Memory B cell (primary cell): ENCODE data around the gene PRDX6.
"Not testable (repeated sequence)": the region's sequence is repeated elsewhere in the genome, so short reads cannot be mapped to it uniquely, and the experiment has no call there.

ENCODE experiments used
- ATAC-seq: fragments of 150-1000 bp; cut with Tn5 transposase; 2 replicates; pipeline ENCODE4 v1.10.0; 2021; ENCODE audit warnings: low read depth, mild to moderate bottlenecking, moderate library complexity
- DNase-seq, 2 donors: peaks; one replicate each; pipeline ENCODE4 v3.0.0; 2022; ENCODE audit warnings: low spot score in 2 of 2
- H3K27ac Mint-ChIP-seq: one replicate; pipeline ENCODE4 v1.8.0; 2022; ENCODE audit warnings: mild to moderate bottlenecking, moderate library complexity, mixed read lengths
- H3K27me3 Mint-ChIP-seq: one replicate; pipeline ENCODE4 v1.8.0; 2022; ENCODE audit warnings: mixed read lengths
- H3K36me3 Mint-ChIP-seq: one replicate; pipeline ENCODE4 v1.8.0; 2022; ENCODE audit warnings: mild to moderate bottlenecking, mixed read lengths
- H3K4me1 Mint-ChIP-seq: one replicate; pipeline ENCODE4 v1.8.0; 2022; ENCODE audit warnings: mixed read lengths
- H3K4me3 Mint-ChIP-seq: one replicate; pipeline ENCODE4 v1.8.0; 2022; ENCODE audit warnings: mild to moderate bottlenecking, moderate library complexity, mixed read lengths
- H3K9me3 Mint-ChIP-seq: one replicate; pipeline ENCODE4 v1.8.0; 2022; ENCODE audit warnings: mixed read lengths

The PRDX6 gene

DNA sequence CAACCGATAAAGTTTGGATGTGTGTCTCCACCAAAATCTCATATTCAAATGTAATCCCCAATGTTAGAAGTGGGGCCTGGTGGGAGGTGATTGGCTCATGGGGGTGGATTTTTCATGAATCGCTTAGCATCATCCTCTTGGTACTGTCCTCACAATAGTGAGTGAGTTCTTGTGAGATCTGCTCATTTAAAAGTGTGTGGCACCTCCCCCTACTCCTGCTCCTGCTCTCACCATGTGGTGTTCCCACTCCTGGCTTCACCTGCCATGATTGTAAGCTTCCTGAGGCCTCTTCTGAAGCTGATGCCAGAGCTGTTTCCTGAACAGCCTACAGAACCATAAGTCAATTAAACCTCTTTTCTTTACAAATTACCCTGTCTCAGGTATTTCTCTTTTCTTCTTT, 28.2 kb upstream of the PRDX6 start:
- Mint-ChIP-seq H3K27ac (no peak overlapping the region), H3K36me3 (peaks cover 37% of the 10 kb centered on the region), H3K4me3 (no peak overlapping the region), H3K4me1 (peaks cover 13% of the 10 kb centered on the region), H3K9me3 (peaks cover 6% of the 10 kb centered on the region), H3K27me3 (no peaks in the 10 kb centered on the region)
- DNase-seq (no peak), ATAC-seq (no peak)

DNA sequence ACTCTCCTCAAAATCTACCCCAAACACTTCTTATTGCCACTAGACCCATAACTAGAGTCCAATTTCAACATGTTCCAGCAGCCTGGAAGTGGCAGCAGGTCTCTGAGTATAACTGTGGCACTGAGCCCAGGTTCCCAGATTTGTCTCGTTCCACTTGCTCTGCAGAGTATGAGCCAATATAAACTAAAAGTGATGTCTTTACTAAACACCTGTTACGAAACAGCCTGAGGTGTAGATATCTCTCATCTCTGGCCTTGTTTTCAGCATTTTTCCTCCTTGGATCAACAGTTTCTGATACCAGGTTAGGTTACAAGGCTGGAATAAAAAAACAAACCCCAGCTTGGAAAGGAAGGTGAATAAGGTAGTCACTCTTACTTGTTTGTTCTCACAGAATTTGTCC, 25.2 kb upstream of the PRDX6 start:
- Mint-ChIP-seq H3K27ac (no peak overlapping the region), H3K9me3 (peaks cover 4% of the 10 kb centered on the region), H3K27me3 (no peaks in the 10 kb centered on the region), H3K36me3 (peaks cover 36% of the 10 kb centered on the region), H3K4me3 (no peak overlapping the region), H3K4me1 (peaks cover 3% of the 10 kb centered on the region)
- DNase-seq (no peak), ATAC-seq (no peak)

DNA sequence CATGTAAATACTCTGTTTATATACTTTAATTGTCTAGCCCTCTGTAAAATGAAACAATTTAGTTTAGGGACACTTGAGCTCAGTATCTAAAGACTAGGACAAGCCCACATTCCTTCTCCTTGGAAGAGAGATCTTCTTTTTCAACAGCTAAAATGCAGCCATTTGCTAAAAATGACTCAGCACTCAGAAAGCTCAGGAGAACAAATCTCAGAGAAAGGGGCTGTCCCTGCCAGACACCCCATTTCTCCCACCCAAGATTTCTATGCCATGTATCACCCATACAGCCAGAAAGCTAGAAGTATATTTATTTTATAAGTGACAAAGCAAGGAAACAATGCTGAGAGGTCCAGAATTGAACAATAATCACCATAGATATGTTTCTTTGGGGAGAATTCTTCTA, 23.2 kb upstream of the PRDX6 start:
- H3K27me3 Mint-ChIP-seq = no peaks in the 10 kb centered on the region
- H3K36me3 Mint-ChIP-seq = peaks cover 27% of the 10 kb centered on the region
- no peak overlapping the region for H3K27ac Mint-ChIP-seq
- DNase-seq (no peak), ATAC-seq (no peak)
- H3K9me3 Mint-ChIP-seq = peaks cover 2% of the 10 kb centered on the region
- H3K4me3 Mint-ChIP-seq = no peak overlapping the region
- peaks cover 7% of the 10 kb centered on the region for H3K4me1 Mint-ChIP-seq

DNA sequence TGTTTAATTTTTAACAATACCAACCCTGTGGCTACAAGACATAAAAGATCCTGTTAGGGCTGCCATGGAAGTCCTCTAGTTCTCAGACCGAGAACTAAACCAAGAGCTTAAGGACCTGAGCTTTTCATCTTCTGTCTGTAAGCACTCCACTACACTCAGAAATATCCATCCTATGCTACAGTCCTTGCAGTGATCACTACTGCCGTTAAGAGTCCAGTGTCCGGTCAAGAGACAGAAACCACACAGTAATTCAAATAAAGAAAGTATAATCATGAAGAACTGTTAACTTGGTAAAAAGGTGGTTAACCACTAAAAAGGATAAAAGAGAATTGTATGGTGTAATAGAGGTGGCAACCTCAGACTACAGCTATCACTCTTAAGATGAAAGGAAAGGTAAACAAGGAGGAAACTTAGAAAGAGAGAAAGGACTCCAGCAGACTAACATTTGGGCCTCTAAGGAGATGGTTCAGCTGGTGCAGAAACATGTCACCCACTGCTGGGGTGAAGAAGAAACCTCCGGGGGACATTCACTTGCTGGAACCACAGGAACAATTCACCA, 22.1 kb upstream of the PRDX6 start:
- Mint-ChIP-seq H3K4me3 (no peak overlapping the region), H3K27ac (no peak overlapping the region), H3K9me3 (peaks cover 2% of the 10 kb centered on the region), H3K36me3 (peaks cover 27% of the 10 kb centered on the region), H3K4me1 (peaks cover 3% of the 10 kb centered on the region), H3K27me3 (no peaks in the 10 kb centered on the region)
- no peak for ATAC-seq
- DNase-seq = no peak

DNA sequence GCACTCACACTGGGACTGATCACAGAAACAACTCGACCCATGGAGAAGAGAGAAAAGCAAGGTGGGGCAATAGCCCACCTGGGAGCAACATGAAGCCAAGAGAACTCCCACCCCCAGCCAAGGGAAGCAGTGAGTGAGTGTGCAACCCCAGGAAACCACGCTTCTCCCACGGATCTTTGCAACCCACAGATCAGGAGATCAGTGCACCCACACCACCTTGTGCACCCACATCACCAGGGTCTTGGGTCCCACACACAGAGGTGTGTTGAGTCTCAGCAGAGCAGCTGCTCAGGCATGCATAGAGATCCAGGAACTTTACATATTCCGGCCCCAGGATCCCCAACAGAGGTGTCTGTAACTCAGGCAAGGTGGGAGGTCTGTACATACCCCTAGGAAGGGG, 17.2 kb upstream of the PRDX6 start:
- Mint-ChIP-seq H3K36me3 (peaks cover 48% of the 10 kb centered on the region), H3K27ac (no peak overlapping the region), H3K9me3 (peaks cover 13% of the 10 kb centered on the region), H3K4me3 (no peak overlapping the region), H3K27me3 (no peaks in the 10 kb centered on the region), H3K4me1 (peaks cover 13% of the 10 kb centered on the region)
- ATAC-seq (no peak), DNase-seq (no peak)

DNA sequence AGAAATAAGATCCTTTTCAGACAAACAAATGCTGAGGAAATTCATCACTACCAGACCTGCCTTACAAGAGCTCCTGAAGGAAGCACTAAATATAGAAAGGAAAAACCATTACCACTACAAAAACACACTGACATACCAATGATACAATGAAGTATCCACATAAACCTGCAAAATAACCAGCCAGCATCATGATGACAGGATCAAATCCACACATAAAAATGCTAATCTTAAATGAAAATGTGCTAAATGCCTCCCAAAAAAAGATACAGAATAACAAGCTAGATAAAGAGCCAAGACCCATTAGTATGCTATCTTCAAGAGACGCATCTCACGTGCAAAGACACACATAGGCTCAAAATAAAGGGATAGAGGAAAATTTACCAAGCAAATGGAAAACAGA, 14.5 kb upstream of the PRDX6 start:
- not testable (repeated sequence) for DNase-seq, ATAC-seq, H3K27me3 Mint-ChIP-seq, H3K27ac Mint-ChIP-seq, H3K4me3 Mint-ChIP-seq
- Mint-ChIP-seq H3K4me1 (peaks cover 25% of the 10 kb centered on the region), H3K36me3 (peaks cover 55% of the 10 kb centered on the region), H3K9me3 (peaks cover 16% of the 10 kb centered on the region)

DNA sequence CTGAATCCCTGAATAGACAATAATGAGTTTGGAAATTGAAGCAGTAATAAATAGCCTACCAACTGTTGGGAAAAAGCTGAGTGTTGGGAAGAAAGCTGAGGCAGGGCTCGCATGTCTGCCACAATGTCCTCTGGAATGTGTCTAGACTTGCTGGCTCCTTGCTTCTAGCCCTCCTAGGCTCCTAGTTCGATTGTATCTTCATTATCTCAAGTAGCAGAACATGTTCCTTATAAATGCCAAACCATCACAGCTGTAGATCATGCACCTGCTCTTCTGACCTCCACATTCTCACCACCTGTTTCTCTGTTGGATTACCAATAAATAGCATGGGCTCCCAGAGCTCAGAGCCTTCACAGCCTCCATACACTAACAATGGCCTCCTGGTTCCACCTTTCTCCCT, 12.9 kb upstream of the PRDX6 start:
- ATAC-seq = not testable (repeated sequence)

DNA sequence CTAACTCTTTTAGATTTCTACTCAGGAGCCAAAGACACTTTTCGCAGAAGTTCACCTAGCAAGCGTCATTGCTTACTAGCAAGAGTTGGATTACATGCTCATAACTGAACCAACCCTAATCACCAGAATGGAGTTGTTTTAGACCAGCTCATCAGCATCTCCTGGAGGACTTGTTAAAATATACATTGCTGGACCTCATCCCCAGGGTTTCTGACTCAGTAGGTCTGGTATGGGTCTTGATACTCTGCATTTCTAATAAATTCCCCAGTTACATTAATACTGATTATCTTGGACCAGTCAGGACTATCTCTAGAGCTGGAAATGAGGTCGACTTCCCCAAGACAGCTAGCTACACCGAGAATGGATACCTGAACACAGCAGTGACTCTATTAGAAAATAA, 9.7 kb upstream of the PRDX6 start:
- ATAC-seq (no peak), DNase-seq (no peak)
- Mint-ChIP-seq H3K36me3 (peaks cover 64% of the 10 kb centered on the region), H3K27me3 (no peaks in the 10 kb centered on the region), H3K9me3 (peaks cover 20% of the 10 kb centered on the region), H3K4me3 (no peak overlapping the region), H3K4me1 (peaks cover 18% of the 10 kb centered on the region), H3K27ac (no peak overlapping the region)

More for the DNA sequence above, 12.9 kb upstream of the PRDX6 start:
- H3K4me1 Mint-ChIP-seq = peaks cover 21% of the 10 kb centered on the region
- DNase-seq, H3K4me3 Mint-ChIP-seq, H3K27me3 Mint-ChIP-seq, H3K27ac Mint-ChIP-seq: not testable (repeated sequence)
- peaks cover 16% of the 10 kb centered on the region for H3K9me3 Mint-ChIP-seq
- H3K36me3 Mint-ChIP-seq = peaks cover 59% of the 10 kb centered on the region

DNA sequence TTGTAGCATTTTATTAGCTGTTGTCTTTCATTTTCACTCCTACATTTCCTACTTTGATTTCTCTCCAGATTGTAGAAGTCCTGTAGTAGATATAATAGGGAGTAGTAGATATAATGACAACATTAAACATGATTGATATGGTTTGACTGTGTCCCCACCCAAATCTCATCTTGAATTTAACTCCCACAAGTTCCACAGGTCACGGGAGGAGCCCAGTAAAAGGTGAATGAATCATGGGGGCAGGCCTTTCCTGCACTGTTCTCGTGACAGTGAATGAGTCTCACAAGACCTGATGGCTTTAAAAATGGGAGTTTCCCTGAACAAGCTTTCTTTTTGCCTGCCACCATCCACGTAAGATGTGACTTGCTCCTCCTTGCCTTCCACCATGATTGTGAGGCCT, 7.5 kb upstream of the PRDX6 start:
- no peaks in the 10 kb centered on the region for H3K27me3 Mint-ChIP-seq
- ATAC-seq = no peak
- H3K9me3 Mint-ChIP-seq = peaks cover 9% of the 10 kb centered on the region
- DNase-seq = no peak
- H3K4me1 Mint-ChIP-seq = peaks cover 22% of the 10 kb centered on the region
- no peak overlapping the region for H3K4me3 Mint-ChIP-seq
- H3K36me3 Mint-ChIP-seq = peaks cover 51% of the 10 kb centered on the region
- no peak overlapping the region for H3K27ac Mint-ChIP-seq

DNA sequence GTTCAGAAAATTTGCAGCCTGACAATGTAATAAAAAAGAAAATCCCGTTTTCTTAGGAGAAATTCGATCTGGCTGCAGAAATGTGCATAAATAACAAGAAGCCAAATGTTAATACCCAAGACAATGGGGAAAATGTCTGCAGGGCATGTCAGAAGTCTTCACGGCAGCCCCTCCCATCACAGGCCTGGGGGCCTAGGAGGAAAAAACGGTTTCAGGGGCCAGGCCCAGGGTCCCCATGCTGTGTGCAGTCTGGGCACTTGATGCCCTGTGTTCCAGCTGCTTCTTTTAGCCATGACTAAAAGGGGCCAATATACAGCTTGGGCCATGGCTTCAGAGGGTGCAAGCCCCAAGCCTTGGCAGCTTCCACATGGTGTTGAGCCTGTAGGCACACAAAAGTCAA, 6.5 kb upstream of the PRDX6 start:
- H3K4me1 Mint-ChIP-seq = peaks cover 24% of the 10 kb centered on the region
- no peaks in the 10 kb centered on the region for H3K27me3 Mint-ChIP-seq
- H3K4me3 Mint-ChIP-seq = no peak overlapping the region
- DNase-seq = no peak
- H3K36me3 Mint-ChIP-seq = peaks cover 46% of the 10 kb centered on the region
- no peak for ATAC-seq
- H3K9me3 Mint-ChIP-seq = peaks cover 4% of the 10 kb centered on the region
- H3K27ac Mint-ChIP-seq = no peak overlapping the region

DNA sequence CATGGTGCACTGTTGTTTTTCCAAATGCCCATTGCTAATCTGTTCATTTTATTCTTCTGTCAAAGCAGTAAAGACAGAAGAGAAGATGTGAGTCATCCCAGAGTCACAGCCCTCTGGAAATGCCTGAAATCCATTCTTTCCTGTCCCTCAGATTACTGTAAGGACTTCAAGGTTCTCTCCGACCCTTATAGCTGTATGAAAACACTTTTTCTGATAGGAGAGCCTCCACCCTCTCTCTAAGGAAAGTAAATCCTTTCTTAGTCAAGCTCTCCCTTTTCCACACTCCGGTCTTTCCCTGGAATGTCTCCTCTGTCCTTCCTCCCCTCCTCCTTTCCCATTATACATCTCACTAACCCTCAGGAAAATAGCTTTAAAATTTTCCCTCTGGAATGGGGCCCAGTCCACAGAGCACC, 3.5 kb upstream of the PRDX6 start:
- H3K4me1 Mint-ChIP-seq = peaks cover 34% of the 10 kb centered on the region
- no peak overlapping the region for H3K27ac Mint-ChIP-seq
- H3K4me3 Mint-ChIP-seq = no peak overlapping the region
- H3K27me3 Mint-ChIP-seq = no peaks in the 10 kb centered on the region
- peaks cover 26% of the 10 kb centered on the region for H3K36me3 Mint-ChIP-seq
- peaks cover 4% of the 10 kb centered on the region for H3K9me3 Mint-ChIP-seq
- DNase-seq (no peak), ATAC-seq (no peak)

DNA sequence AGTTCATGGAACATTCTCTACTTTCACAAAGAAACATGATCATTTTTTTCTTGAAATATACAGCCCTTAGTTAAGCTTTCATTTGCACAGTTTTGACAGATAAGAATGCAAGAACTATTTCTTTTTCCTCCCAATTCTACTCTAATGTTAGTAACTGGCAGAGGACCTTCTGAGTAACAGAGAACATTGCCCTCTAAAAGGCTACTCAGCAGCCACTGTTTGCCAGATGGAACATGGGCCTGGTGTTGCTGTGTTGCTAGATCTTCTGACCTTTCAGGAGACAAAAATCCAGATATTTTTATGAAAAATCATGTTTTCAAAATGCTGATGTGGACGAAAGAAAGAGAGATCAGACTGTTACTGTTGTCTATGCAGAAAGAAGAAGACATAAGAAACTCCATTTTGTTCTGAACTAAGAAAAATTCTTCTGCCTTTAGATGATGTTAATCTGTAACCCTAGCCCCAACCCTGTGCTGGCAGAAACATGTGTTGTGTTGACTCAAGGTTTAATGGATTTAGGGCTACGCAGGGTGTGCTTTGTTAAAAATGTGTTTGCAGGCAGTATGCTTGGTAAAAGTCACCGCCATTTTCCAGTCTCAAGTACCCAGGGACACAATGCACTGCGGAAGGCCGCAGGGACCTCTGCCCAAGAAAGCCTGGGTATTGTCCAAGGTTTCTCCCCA, 2.9 kb upstream of the PRDX6 start:
- peaks cover 4% of the 10 kb centered on the region for H3K9me3 Mint-ChIP-seq
- peaks cover 34% of the 10 kb centered on the region for H3K4me1 Mint-ChIP-seq
- ATAC-seq (no peak), DNase-seq (no peak)
- H3K36me3 Mint-ChIP-seq = peaks cover 22% of the 10 kb centered on the region
- no peak overlapping the region for H3K27ac Mint-ChIP-seq
- H3K27me3 Mint-ChIP-seq = no peaks in the 10 kb centered on the region
- H3K4me3 Mint-ChIP-seq = no peak overlapping the region

DNA sequence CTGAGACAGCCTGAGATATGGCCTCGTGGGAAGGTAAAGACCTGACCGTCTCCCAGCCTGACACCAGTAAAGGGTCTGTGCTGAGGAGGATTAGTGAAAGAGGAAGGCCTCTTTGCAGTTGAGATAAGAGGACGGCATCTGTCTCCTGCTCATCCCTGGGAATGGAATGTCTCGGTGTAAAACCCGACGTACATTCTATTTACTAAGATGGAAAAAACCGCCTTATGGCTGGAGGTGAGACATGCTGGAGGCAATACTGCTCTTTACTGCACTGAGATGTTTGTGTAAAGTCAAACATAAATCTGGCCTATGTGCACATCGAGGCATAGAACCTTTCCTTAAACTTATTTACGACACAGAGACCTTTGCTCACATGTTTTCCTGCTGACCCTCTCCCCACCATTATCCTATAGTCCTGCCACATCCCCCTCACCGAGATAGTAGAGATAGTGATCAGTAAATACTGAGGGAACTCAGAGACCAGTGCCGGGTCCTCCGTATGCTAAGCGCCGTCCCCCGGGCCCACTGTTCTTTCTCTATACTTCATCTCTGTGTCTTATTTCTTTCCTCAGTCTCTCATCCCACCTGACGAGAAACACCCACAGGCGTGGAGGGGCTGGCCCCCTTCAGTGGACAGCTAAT, 2.2 kb upstream of the PRDX6 start:
- not testable (repeated sequence) for H3K4me3 Mint-ChIP-seq, H3K9me3 Mint-ChIP-seq, DNase-seq, H3K27me3 Mint-ChIP-seq, ATAC-seq, H3K27ac Mint-ChIP-seq
- Mint-ChIP-seq H3K4me1 (peaks cover 39% of the 10 kb centered on the region), H3K36me3 (peaks cover 18% of the 10 kb centered on the region)

DNA sequence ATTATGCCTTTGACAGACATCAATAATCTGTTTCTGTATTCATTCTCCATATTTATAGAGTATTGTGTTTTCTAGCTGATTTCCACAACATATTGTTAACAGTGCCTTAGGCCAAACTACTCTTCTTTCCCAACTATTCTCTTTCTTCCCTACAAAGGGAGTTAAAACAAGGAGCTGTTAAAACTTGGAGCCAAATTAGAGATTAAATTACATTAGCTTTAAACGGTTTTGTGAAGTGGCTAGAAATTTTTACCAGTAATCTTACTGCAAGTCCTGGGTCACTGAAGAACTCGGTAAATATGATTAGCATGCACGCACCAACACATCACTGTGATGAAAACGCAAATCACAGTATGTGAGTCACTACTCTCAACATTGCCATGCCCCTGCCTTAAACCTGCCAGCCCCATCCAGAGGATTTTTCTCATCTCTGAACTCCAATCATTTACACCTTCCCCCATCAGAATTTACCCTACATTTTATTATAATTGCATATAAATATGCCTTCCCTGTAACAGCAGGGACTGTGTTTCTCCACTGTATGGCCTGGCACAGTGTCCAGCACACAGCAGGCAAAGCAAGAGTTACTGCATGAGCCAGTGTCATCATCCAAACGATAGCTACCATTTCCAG, 1.5 kb upstream of the PRDX6 start:
- no peaks in the 10 kb centered on the region for H3K27me3 Mint-ChIP-seq
- ATAC-seq (no peak), DNase-seq (no peak)
- H3K9me3 Mint-ChIP-seq = no peaks in the 10 kb centered on the region
- peaks cover 16% of the 10 kb centered on the region for H3K36me3 Mint-ChIP-seq
- peak overlapping the region; percentile 55 for H3K4me3 Mint-ChIP-seq
- peaks cover 42% of the 10 kb centered on the region for H3K4me1 Mint-ChIP-seq
- no peak overlapping the region for H3K27ac Mint-ChIP-seq
